Gastroesophageal sphincter (tissue), 3 donors: ENCODE results near the gene KCTD21.

Source experiments
- CTCF ChIP-seq, 4 experiments: fragments of 200-600 bp in 2 of 4; fragments of 450-650 bp in 2 of 4; sonication (generic) in 1 of 4; IDR thresholded peaks; one replicate each; pipeline ENCODE4 v1.5.1; 2017 to 2019; ENCODE audit warnings: antibody characterized with exemption in 4 of 4, mild to moderate bottlenecking in 2 of 4, moderate library complexity in 2 of 4
- EP300 ChIP-seq: sonication (generic); formaldehyde crosslinking; IDR thresholded peaks from one replicate; pipeline ENCODE4 v1.6.1; 2017; ENCODE audit warnings: antibody characterized with exemption, mild to moderate bottlenecking
- POLR2A ChIP-seq, 2 donors: fragments of 450-650 bp; IDR thresholded peaks; one replicate each; pipeline ENCODE4 v1.6.1; 2017; ENCODE audit warnings: antibody characterized with exemption in 2 of 2, mild to moderate bottlenecking in 2 of 2, moderate library complexity in 1 of 2
- POLR2AphosphoS5 ChIP-seq: sonication (generic); formaldehyde crosslinking; IDR thresholded peaks from one replicate; pipeline ENCODE4 v1.6.1; 2017; ENCODE audit warnings: antibody characterized with exemption

- TF ChIP-seq CTCF (IDR thresholded peaks at IDR 0.05) (no peak), POLR2A (IDR thresholded peaks at IDR 0.05) (no peak), POLR2AphosphoS5 (no peak), EP300 (no peak)
Measured at GRCh38 chr11:78138694-78139421, 49.6 kb downstream of the KCTD21 start.
